Spinal cord (tissue), 10 donors: Measurements from ENCODE around the gene TRIO. TPM values are rescaled to one million over a fixed set of nuclear protein-coding genes. Genes with fewer than 3 reads are reported as not detected.

Experiments
- DNase-seq, 6 donors: peaks; one replicate each; pipeline versions ENCODE4 v3.0.0 to v3.0.0-alpha.2; 2013 to 2015; ENCODE audit warnings: low spot score in 6 of 6, low read depth in 4 of 6
- H3K27ac ChIP-seq: one replicate; pipeline ENCODE4 v1.5.1; 2013; ENCODE audit warnings: low read depth, low read length, control low read depth
- H3K27me3 ChIP-seq: one replicate; pipeline ENCODE4 v1.6.1; 2013; ENCODE audit warnings: low read length; ENCODE audit not compliant: control insufficient read depth, insufficient read depth
- H3K36me3 ChIP-seq: one replicate; pipeline ENCODE4 v1.6.1; 2013; ENCODE audit warnings: low read length; ENCODE audit not compliant: control insufficient read depth, insufficient read depth
- H3K4me1 ChIP-seq: one replicate; pipeline ENCODE4 v1.6.1; 2013; ENCODE audit warnings: low read length; ENCODE audit not compliant: control insufficient read depth, insufficient read depth
- H3K4me3 ChIP-seq: one replicate; pipeline ENCODE4 v1.5.1; 2013; ENCODE audit warnings: low read depth, low read length, control low read depth
- H3K9me3 ChIP-seq: one replicate; pipeline ENCODE4 v1.6.1; 2013; ENCODE audit warnings: low read length; ENCODE audit not compliant: control insufficient read depth, insufficient read depth
- WGBS: methylation state at CpG from one replicate; pipeline ENCODE4 v1.1.5; 2013; ENCODE audit warnings: missing lambda C conversion rate; ENCODE audit not compliant: insufficient coverage; 5-methylcytosine and 5-hydroxymethylcytosine counted together
- polyA plus RNA-seq, 2 donors: library from polyadenylated mRNA; unstranded; fragments of 120-200 nt; gene quantifications; one replicate each; pipeline ENCODE4 v1.2.1, GENCODE V29; 2013; ENCODE audit not compliant: insufficient read length in 2 of 2
- total RNA-seq, 2 donors: library from RNA; depleted of rRNA in 1 of 2; stranded (reverse); fragments of 120-200 nt in 1 of 2; fragments of >200 nt in 1 of 2; gene quantifications; one replicate each; pipeline versions ENCODE4 v1.2.3 to v1.2.4, GENCODE V29; 2013 to 2014
- donor health status: healthy.

TRIO gene
- total and polyA plus RNA-seq, 4 donors = 175 to 253 (median 240) TPM

DNA sequence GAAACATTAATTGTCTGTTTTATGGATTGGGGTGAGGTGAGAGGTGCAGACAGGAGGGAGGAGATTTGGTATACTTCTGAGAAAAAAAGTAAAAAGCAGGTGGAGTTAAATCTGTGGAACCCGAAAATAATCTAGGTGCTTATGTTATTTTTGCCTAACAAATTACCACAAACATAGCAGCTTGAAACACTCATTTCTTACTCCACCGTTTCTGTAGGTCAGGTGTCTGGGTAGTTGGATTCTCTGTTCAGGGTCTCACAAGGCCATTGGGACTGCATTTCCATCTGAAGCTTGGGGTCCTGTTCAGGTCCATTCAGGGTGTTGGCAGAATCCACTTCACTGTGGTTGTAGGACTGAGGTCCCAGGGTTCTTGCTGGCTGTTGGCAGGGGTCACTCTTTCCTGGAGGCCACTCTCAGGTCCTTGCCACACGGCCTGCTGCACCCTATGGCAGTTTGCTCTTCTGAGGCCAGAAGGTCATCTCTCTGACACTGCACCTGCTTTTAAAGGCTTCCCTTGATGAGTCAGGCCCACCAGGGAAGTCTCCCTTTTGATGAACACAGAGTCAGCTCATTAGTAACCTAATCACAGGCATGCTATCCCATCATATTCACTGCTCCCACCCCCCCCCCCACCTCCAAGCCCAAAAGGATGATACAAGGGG lies 82.2 kb downstream of the TRIO start:
- Histone ChIP-seq H3K36me3 (no peaks in the 10 kb centered on the region), H3K9me3 (no peaks in the 10 kb centered on the region), H3K27me3 (no peaks in the 10 kb centered on the region), H3K4me1 (peaks cover 6% of the 10 kb centered on the region), H3K27ac (no peak overlapping the region), H3K4me3 (no peak overlapping the region)
- 90% methylated on average over 1 of the region's 3 CpGs for WGBS
- DNase-seq = no peak

- WGBS = 100% methylated on average over 1 of the region's 4 CpGs
- DNase-seq = no peak
- no peaks in the 10 kb centered on the region for H3K36me3 ChIP-seq
- no peaks in the 10 kb centered on the region for H3K9me3 ChIP-seq
- H3K4me3 ChIP-seq = no peak overlapping the region
- no peaks in the 10 kb centered on the region for H3K27me3 ChIP-seq
- peaks cover 6% of the 10 kb centered on the region for H3K4me1 ChIP-seq
- no peak overlapping the region for H3K27ac ChIP-seq
Observed at GRCh38 chr5:14226149-14226548, 83.0 kb downstream of the TRIO start.

DNA sequence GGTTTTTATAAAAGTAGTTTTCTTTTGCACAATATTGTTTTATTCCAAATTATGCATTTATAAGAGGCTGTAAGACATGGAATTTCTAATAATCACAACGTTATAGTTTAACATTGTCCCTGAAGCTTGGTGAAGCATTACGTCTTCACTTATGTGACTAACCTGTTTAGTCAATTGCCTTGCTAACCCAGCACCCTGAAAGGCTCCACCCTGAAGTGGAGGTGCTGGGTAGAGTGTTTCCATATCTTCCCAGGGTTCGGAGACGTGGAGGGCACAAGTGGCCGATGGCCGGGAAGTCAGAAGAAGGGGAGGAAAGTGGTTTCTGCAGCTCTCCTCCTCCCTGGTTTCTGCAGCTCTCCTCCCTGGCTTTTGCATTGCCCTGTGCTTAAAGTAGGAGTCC lies 83.4 kb downstream of the TRIO start:
- no peak for DNase-seq
- Histone ChIP-seq H3K9me3 (no peaks in the 10 kb centered on the region), H3K4me3 (no peak overlapping the region), H3K4me1 (peaks cover 6% of the 10 kb centered on the region), H3K27ac (no peak overlapping the region), H3K36me3 (no peaks in the 10 kb centered on the region), H3K27me3 (no peaks in the 10 kb centered on the region)
- 95% methylated on average over 4 of the region's 6 CpGs for WGBS

- Histone ChIP-seq H3K27ac (no peak overlapping the region), H3K27me3 (no peaks in the 10 kb centered on the region), H3K36me3 (no peaks in the 10 kb centered on the region), H3K4me1 (peaks cover 6% of the 10 kb centered on the region), H3K4me3 (no peak overlapping the region), H3K9me3 (no peaks in the 10 kb centered on the region)
- no peak for DNase-seq
- 82% methylated on average over 8 of the region's 8 CpGs for WGBS
Observed at GRCh38 chr5:14226992-14227391, 83.8 kb downstream of the TRIO start.

DNA sequence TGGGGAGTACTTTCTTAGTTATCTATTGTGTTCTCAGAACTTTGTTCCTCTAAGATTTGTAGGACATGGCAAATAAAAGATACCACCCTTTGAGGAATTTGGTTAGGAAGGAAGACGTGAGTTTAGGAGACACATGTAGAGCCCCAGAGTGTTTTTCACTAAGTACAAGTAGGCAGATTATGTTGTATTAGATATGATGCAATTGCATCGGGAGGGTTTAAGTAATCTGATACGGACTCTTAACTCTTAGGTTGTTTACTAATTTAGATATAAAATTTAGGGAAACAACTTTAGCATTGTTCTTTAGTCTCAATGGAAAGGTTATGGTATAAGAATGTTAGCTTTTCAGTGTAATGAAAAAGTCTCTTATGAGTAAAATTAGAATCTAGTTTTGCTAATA lies 84.4 kb downstream of the TRIO start:
- no peak for DNase-seq
- 57% methylated on average over 1 of the region's 3 CpGs for WGBS
- H3K4me3 ChIP-seq = no peak overlapping the region
- H3K36me3 ChIP-seq = no peaks in the 10 kb centered on the region
- peaks cover 6% of the 10 kb centered on the region for H3K4me1 ChIP-seq
- H3K27ac ChIP-seq = no peak overlapping the region
- H3K9me3 ChIP-seq = no peaks in the 10 kb centered on the region
- no peaks in the 10 kb centered on the region for H3K27me3 ChIP-seq

DNA sequence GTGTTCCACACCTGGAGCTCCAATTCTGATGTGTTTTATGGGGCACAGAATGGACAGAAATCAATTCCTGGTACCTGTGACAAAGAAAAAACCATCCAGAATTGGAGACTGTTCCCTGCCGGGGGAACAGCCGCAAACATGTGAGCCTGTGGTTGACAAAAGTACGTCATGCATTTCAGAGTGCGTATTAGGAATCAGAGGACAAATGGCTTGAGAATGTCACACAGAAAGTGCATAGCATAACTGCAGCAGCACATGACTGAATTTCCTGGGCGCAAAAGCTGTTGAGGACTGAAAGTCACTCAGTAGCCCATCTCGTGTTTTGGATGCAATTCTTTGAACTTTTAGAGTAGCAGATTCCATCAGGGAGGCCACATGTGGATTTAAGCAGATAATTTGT lies 85.1 kb downstream of the TRIO start:
- Histone ChIP-seq H3K4me1 (peaks cover 1% of the 10 kb centered on the region), H3K9me3 (no peaks in the 10 kb centered on the region), H3K27me3 (no peaks in the 10 kb centered on the region), H3K36me3 (no peaks in the 10 kb centered on the region), H3K4me3 (no peak overlapping the region), H3K27ac (no peak overlapping the region)
- DNase-seq = no peak
- 82% methylated on average over 4 of the region's 6 CpGs for WGBS

GRCh38 chr5:14229181-14229580 lies 86.0 kb downstream of the TRIO start:
- H3K27me3 ChIP-seq = no peaks in the 10 kb centered on the region
- H3K4me3 ChIP-seq = no peak overlapping the region
- no CpG with 5 or more reads among the region's 1 CpG for WGBS
- H3K4me1 ChIP-seq = no peaks in the 10 kb centered on the region
- H3K27ac ChIP-seq = no peak overlapping the region
- H3K36me3 ChIP-seq = no peaks in the 10 kb centered on the region
- H3K9me3 ChIP-seq = no peaks in the 10 kb centered on the region
- no peak for DNase-seq

DNA sequence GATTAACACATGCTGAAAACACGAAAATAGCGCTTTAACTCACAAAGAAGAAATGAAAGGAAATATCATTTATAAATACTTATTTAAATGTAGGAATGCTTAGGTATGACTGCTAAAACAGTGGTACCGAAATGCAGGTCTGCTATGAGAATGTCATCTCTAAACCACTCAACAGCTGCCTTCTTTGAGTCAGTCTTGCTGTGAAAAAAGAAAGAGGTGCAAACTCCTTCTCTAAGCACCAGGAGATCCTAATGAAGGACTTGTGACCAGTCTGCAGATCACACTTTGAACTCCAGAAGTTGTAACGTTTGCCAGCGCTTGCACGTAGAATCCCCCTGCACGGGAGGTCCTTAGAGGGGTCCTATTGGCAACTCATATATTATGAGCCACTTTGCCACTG lies 86.6 kb downstream of the TRIO start:
- H3K4me3 ChIP-seq = no peak overlapping the region
- H3K27me3 ChIP-seq = no peaks in the 10 kb centered on the region
- no peaks in the 10 kb centered on the region for H3K9me3 ChIP-seq
- no peaks in the 10 kb centered on the region for H3K4me1 ChIP-seq
- DNase-seq = no peak
- no CpG with 5 or more reads among the region's 7 CpGs for WGBS
- no peak overlapping the region for H3K27ac ChIP-seq
- no peaks in the 10 kb centered on the region for H3K36me3 ChIP-seq

- no CpG with 5 or more reads among the region's 2 CpGs for WGBS
- Histone ChIP-seq H3K4me1 (no peaks in the 10 kb centered on the region), H3K36me3 (no peaks in the 10 kb centered on the region), H3K9me3 (no peaks in the 10 kb centered on the region), H3K27ac (no peak overlapping the region), H3K27me3 (no peaks in the 10 kb centered on the region), H3K4me3 (no peak overlapping the region)
- DNase-seq = no peak
Observed at GRCh38 chr5:14231156-14231555, 88.0 kb downstream of the TRIO start.

- H3K4me3 ChIP-seq = no peak overlapping the region
- no peak overlapping the region for H3K27ac ChIP-seq
- DNase-seq = no peak
- no CpG with 5 or more reads among the region's 4 CpGs for WGBS
- H3K4me1 ChIP-seq = no peaks in the 10 kb centered on the region
- H3K27me3 ChIP-seq = no peaks in the 10 kb centered on the region
- no peaks in the 10 kb centered on the region for H3K9me3 ChIP-seq
- no peaks in the 10 kb centered on the region for H3K36me3 ChIP-seq
Observed at GRCh38 chr5:14231890-14232289, 88.7 kb downstream of the TRIO start.
